ENCODE measurements around the gene IFNG.

- TF ChIP-seq ARNTL (CRISPR knock-in tag; IDR thresholded peaks at IDR 0.05; ENCODE audit: borderline replicate concordance, low read depth) (no peak), OSR1 (CRISPR knock-in tag; IDR thresholded peaks at IDR 0.05) (no peak), ZFP30 (CRISPR knock-in tag; IDR thresholded peaks at IDR 0.05) (no peak), SNAI2 (CRISPR knock-in tag; IDR thresholded peaks at IDR 0.05) (no peak), PPARA (CRISPR knock-in tag; IDR thresholded peaks at IDR 0.05; ENCODE audit: borderline replicate concordance) (no peak)
Measured at GRCh38 chr12:68173792-68174191, 14.3 kb upstream of the IFNG start.

Data from SK-N-SH treated with all-trans-retinoic acid at 6 μM for 48 hours (cell line).